DMS153 (cell line): Measurements from ENCODE around the gene LINGO1.

Experiments used
- DNase-seq: peaks from one replicate; lab custom pipeline; 2025; lab: John Stamatoyannopoulos, UW

LINGO1 gene

DNA sequence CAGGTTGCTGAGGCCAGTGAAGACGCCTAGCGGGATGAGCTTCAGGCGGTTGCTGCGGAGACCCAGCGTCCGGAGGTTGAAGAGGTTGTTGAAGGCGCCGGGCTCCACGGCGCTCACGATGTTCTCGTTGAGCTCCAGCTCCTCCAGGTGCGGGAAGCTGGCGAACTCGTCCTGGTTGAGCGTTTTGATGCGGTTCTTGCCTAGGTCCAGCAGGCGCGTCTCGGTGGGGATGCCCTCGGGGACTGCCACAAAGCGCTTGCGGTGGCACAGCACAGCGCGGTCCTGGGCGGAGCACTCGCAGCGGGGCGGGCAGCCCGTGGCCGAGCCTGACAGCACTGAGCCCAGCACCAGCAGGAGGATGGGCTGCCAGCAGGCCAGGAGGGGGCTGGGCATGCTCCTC, 17.2 kb downstream of the LINGO1 start:
- DNase-seq, result no peak

GRCh38 chr15:77614251-77614806, 18.4 kb downstream of the LINGO1 start:
- no peak for DNase-seq

- DNase-seq, result no peak
Observed at GRCh38 chr15:77613814-77614213, 18.9 kb downstream of the LINGO1 start.

- no peak for DNase-seq
Observed at GRCh38 chr15:77612958-77613601, 19.6 kb downstream of the LINGO1 start.

DNA sequence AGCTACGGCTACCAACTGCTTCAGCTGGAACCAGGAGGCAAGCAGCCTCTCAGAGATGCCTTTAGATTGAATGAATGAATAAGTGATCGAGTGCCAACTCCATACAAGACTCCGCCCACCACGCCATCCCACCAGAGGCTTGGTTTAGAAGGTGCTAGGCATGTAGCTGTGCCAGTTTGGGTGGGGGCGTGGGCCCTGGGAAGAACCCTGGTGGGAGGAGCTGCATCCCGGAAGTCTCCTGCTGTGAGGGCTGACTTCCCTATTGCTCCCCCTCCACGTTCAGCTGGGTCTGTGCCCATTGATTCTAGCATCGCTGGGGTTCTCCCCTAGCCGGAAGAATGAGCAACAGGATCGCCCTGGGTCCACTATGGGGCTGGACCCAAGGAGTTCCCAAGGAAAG, 20.9 kb downstream of the LINGO1 start:
- DNase-seq, result no peak

GRCh38 chr15:77610731-77611130, 22.0 kb downstream of the LINGO1 start:
- no peak for DNase-seq

DNA sequence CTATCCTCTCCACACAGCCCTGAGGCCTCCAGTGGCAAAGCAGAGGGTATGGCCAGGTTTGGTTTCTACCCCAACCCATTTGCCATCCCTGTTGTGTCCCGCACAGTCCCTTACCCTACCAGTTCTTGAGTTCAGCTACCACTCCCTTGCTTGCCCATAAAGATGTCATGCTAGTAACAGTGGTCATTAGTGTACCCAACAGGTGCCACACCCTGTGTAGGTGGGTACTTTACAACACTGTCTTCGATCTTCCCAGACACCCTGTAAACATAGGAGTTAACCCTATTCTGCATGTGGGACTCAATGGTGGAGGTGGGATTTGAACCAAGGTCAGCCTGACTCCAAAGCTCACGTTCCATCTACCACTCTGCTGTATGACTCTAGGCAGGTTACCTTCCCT, 23.2 kb downstream of the LINGO1 start:
- no peak for DNase-seq

DNA sequence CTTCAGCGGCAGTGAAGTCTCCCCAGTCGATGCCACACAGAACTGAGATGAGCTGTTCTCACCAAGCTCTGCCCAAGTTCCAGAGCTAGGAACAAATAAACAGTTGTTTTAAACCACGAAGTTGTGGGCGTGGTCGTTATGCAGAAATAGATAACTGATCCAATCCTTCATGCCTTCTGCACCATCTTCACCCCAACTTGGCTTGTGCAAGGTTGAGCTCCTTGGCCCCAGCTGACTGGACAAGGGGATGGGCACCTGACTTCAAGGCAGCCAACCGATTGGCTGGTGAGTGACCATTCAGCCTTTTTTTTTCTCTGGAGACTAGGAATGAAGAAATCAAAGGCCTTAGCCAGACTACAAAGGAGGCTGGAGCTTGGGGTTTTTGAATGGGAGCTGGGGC, 23.9 kb downstream of the LINGO1 start:
- no peak for DNase-seq

- DNase-seq, result no peak
Observed at GRCh38 chr15:77607894-77608261, 24.8 kb downstream of the LINGO1 start.

DNA sequence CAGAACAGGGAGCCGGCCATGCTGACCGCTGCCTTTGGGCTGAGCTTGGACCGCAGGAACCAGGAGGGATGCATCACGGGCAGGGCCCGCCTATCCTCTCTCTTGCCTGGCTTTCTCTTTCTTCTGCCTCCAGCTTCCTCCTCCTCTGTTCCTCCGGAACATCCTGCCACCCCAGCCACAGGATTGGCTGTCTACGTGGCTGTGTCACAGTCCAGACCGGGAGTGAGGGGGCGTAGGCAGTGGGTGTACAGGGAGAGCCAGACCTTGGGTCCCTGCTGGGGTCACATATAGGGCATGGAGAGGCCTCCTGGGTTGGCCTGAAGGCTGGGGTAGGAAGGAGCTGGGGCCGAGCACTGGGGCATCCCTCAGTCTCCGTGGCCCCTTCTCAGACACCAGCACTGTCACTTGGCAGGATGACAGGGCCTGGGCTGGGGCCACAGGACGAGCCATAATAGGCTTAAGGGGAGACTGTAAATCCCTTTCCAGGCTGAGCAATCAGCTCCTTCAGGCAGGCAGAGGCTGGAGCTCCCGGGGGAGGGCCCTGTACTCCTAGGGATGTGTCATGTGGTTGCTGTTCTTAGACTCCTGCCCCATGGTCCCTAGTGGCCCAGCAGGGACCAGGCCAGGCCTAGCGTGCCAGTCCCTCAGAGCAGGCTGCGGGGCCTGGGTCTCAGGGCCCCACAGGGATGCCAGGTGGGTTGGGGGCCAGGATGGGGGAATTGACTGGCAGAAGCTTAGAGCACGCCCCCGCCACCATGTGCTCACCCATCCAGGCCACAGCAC, 25.4 kb downstream of the LINGO1 start:
- DNase-seq, result no peak

- DNase-seq, result no peak
Observed at GRCh38 chr15:77606142-77607034, 26.3 kb downstream of the LINGO1 start.

DNA sequence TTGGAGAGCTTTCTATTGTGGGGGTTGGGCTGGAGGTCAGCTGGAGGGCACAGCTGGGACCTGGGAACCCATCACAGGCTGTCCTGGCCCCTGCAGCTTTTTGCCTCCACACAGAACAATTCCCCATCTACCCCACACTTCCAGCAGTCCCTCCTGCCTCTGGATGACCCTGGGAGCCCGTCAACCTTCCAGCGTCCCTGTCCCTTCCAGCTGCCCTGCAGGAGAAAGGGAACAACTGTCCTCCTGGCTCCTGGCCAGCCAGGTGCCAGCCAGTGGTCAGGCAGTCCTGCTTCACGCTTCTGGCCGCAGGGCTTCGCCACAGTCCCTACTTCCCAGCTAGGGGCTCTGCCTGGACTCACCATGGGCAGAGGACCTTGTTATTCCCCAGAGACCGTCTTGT, 27.2 kb downstream of the LINGO1 start:
- no peak for DNase-seq

- DNase-seq, result no peak
Observed at GRCh38 chr15:77604973-77605372, 27.7 kb downstream of the LINGO1 start.

DNA sequence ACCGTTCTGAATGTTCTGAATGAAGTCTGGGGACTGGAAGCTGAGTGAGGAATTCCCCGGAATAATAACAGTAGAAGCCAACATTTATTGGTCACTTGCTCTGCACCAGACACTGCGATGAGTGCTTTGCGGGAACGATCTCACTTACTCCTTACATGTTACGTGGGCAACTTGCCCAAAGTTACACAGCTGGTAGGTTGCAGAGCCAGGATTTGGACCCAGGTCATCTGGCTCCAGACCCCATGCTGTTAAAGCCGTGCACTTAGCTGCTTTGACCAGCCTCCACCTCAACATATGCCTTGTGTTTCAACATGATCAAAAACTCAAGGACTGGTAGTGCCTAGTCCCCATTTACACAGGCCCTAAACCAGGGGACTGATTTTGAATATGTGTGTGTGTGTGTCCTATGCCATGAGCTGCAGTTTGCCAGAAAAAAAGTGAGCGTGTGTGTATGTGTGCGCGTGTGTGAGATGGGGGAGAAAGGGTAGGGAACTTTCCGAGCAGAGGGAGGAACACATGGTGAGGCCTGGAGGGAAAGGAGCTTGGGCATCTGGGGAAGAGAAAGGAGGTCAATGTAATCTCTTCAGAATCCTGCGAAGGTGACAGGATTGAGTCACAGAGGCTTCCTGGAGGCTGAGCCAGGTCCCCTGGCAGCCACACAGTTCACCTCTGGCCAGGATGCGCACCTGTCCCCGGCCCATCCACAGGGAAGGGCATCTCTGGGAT, 28.9 kb downstream of the LINGO1 start:
- no peak for DNase-seq

GRCh38 chr15:77602800-77603199, 29.9 kb downstream of the LINGO1 start:
- no peak for DNase-seq

DNA sequence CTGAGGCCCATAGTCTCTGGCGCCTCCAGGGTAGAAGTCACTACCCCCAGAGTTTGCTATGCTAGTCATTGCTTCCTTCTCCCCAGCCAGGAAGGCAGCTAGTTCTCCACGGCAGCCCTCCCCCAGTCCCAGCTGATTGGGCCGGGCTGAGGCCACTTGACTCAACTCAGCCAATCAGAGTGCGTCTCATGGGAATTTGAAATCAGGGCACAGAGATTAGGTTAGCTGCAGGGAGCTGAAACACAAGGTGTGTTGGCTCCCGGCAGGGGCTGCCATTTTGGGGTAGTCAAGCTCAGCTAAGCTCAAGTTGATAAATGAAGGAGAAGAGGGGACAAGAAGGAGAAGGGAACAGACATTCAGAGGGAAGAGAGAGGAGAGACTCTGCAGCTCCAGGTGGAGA, 32.8 kb downstream of the LINGO1 start:
- peak; percentile 78 for DNase-seq

GRCh38 chr15:77599357-77599756, 33.4 kb downstream of the LINGO1 start:
- DNase-seq, result no peak

GRCh38 chr15:77598644-77599043, 34.1 kb downstream of the LINGO1 start:
- DNase-seq, result no peak

DNA sequence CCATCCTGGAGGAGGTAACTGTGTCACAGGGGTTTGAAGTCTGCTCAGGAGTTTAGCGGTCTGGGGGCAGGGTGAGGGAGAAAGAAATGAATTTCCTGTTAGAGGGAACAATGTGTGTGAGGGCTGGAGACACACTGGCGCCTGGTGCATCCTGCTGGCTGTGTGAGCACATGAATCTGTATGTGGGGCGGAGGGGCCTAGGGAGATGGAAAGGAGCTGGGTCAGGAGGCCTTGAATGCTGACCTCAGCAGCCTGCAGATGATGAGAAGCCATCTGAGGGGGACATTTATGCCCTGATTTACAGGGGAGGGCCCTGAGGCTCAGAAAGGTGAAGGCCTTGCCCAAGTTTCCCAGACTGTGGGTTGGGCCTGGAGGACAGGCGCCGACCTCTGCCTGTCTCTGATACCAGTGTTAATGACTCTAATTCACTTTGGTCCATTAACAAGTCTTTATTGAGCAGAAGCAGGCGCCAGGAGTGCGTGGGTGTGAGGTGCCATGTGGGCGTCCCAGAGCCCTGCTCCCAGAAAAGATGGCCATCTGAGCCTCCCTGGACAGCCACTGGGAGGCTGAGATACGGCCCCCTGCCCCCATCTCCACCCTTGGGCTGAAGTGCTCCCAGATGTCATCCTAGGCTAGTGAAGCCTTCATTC, 34.8 kb downstream of the LINGO1 start:
- no peak for DNase-seq

GRCh38 chr15:77596821-77597803, 35.6 kb downstream of the LINGO1 start:
- no peak for DNase-seq
